Sigmoid colon (tissue), 7 donors: ENCODE results near the gene PPP4R3A. TPM values are rescaled to one million over a fixed set of nuclear protein-coding genes. Genes with fewer than 3 reads are reported as not detected.

Experiments
- DNase-seq: peaks from one replicate; pipeline ENCODE4 v3.0.0-alpha.2; 2019
- H3K27ac ChIP-seq, 4 donors: fragments of 200-600 bp; sonication (generic); one replicate each; pipeline ENCODE4 v1.5.1; 2016 to 2019; ENCODE audit warnings: mild to moderate bottlenecking in 1 of 4
- H3K27me3 ChIP-seq, 3 donors: fragments of 200-600 bp; sonication (generic); one replicate each; pipeline ENCODE4 v1.5.1; 2019; ENCODE audit warnings: mild to moderate bottlenecking in 1 of 3
- H3K36me3 ChIP-seq, 4 donors: fragments of 200-600 bp; sonication (generic); one replicate each; pipeline ENCODE4 v1.5.1; 2016 to 2019
- H3K4me1 ChIP-seq, 4 donors: fragments of 200-600 bp; sonication (generic); one replicate each; pipeline ENCODE4 v1.5.1; 2017 to 2019
- H3K4me3 ChIP-seq, 4 donors: fragments of 200-600 bp; sonication (generic); one replicate each; pipeline ENCODE4 v1.5.1; 2017 to 2019; ENCODE audit warnings: mild to moderate bottlenecking in 2 of 4, moderate library complexity in 1 of 4
- H3K9me3 ChIP-seq, 4 donors: fragments of 200-600 bp in 3 of 4; sonication (generic) in 3 of 4; one replicate each; pipeline versions ENCODE4 v1.5.1 to v1.6.1; 2013 to 2019
- CTCF ChIP-seq, 4 experiments: fragments of 450-650 bp in 3 of 4; fragments of 200-600 bp in 1 of 4; IDR thresholded peaks; one replicate each; pipeline ENCODE4 v1.5.1; 2016 to 2019; ENCODE audit warnings: antibody characterized with exemption in 4 of 4, mild to moderate bottlenecking in 3 of 4, moderate library complexity in 2 of 4
- EP300 ChIP-seq, 4 donors: sonication (generic); formaldehyde crosslinking; IDR thresholded peaks; one replicate each; pipeline ENCODE4 v1.6.1; 2017; ENCODE audit warnings: antibody characterized with exemption in 4 of 4
- POLR2A ChIP-seq, 2 donors: fragments of 450-650 bp; IDR thresholded peaks; one replicate each; pipeline ENCODE4 v1.6.1; 2016; ENCODE audit warnings: antibody characterized with exemption in 2 of 2, mild to moderate bottlenecking in 2 of 2, moderate library complexity in 2 of 2
- POLR2AphosphoS5 ChIP-seq, 4 donors: sonication (generic); formaldehyde crosslinking; IDR thresholded peaks; one replicate each; pipeline ENCODE4 v1.6.1; 2017; ENCODE audit warnings: antibody characterized with exemption in 4 of 4
- WGBS, 2 donors: extraction: QIAGEN DNeasy Blood & Tissue Kit; methylation state at CpG; one replicate each; pipeline ENCODE4 v1.1.7; 2013; 5-methylcytosine and 5-hydroxymethylcytosine counted together
- intact Hi-C: fragments of 100-400 bp; cut with DNase I; formaldehyde crosslinking; loops from one replicate; pipeline ENCODE4 v1.15.1; 2023
- polyA plus RNA-seq, 3 donors: library from polyadenylated mRNA; stranded (reverse); fragments of 200-250 nt; gene quantifications; one replicate each; pipeline ENCODE4 v1.2.3, GENCODE V29; 2013
- total RNA-seq, 4 donors: library from RNA; depleted of rRNA; stranded (reverse); fragments of >200 nt; gene quantifications; one replicate each; pipeline ENCODE4 v1.1.0, GENCODE V29; 2016
- donor health status: healthy with polysubstance abuse.
- donor health status: Bipolar disorder and iron deficiency.
- donor health status: healthy.

The PPP4R3A gene
- total and polyA plus RNA-seq, 7 donors, result 46.2 to 92.2 (median 74.1) TPM

GRCh38 chr14:91508105-91508504, 2.0 kb downstream of the PPP4R3A start:
- Histone ChIP-seq H3K4me3 (peak overlapping the region in 3 of 4 donors; percentile 86 to 100 (median 99)), H3K4me1 (peaks cover 0 to 55% (median 46%) of the 10 kb centered on the region in 4 donors), H3K9me3 (no peaks in the 10 kb centered on the region), H3K27me3 (no peaks in the 10 kb centered on the region), H3K27ac (peak overlapping the region; percentile 99 to 100 (median 100)), H3K36me3 (peaks cover 0 to 13% (median 0%) of the 10 kb centered on the region in 4 donors)
- no peak for DNase-seq
- intact Hi-C loops, result loop anchor here (5.0 to 10.0 kb wide), 2 partner anchors 446 to 597 kb away; partner anchors contain the start of genes ATXN3 and RPS6KA5
- 3 to 19% methylated on average over 2 of the region's 2 CpGs for WGBS, 2 donors
- TF ChIP-seq CTCF (IDR thresholded peaks at IDR 0.05) (no peak), POLR2AphosphoS5 (IDR thresholded peaks at IDR 0.05) (no peak), EP300 (IDR thresholded peaks at IDR 0.05) (no peak), POLR2A (IDR thresholded peaks at IDR 0.05) (no peak)

GRCh38 chr14:91506226-91506625, 3.9 kb downstream of the PPP4R3A start:
- no peaks in the 10 kb centered on the region for H3K27me3 ChIP-seq
- peaks cover 0 to 67% (median 59%) of the 10 kb centered on the region in 4 donors for H3K4me1 ChIP-seq
- no peak for DNase-seq
- no peaks in the 10 kb centered on the region for H3K9me3 ChIP-seq
- WGBS, 2 donors, result 95 to 97% methylated on average over 4 of the region's 4 CpGs
- H3K27ac ChIP-seq, result no peak overlapping the region
- intact Hi-C loops, result loop anchor here (5.0 to 10.0 kb wide), 2 partner anchors 444 to 599 kb away; partner anchors contain the start of genes ATXN3 and RPS6KA5
- H3K4me3 ChIP-seq, result no peak overlapping the region
- TF ChIP-seq POLR2A (IDR thresholded peaks at IDR 0.05) (no peak), CTCF (IDR thresholded peaks at IDR 0.05) (no peak), EP300 (IDR thresholded peaks at IDR 0.05) (no peak), POLR2AphosphoS5 (IDR thresholded peaks at IDR 0.05) (no peak)
- H3K36me3 ChIP-seq, result peaks cover 0 to 13% (median 0%) of the 10 kb centered on the region in 4 donors

- peaks cover 0 to 74% (median 65%) of the 10 kb centered on the region in 4 donors for H3K4me1 ChIP-seq
- WGBS, 2 donors, result 91 to 93% methylated on average over 4 of the region's 4 CpGs
- no peak overlapping the region for H3K4me3 ChIP-seq
- intact Hi-C loops, result loop anchor here (10.0 kb wide), 1 partner anchor 602 kb away; the partner anchor contains the start of gene ATXN3
- peaks cover 0 to 16% (median 0%) of the 10 kb centered on the region in 4 donors for H3K36me3 ChIP-seq
- H3K9me3 ChIP-seq, result no peaks in the 10 kb centered on the region
- no peaks in the 10 kb centered on the region for H3K27me3 ChIP-seq
- no peak for DNase-seq
- no peak for TF ChIP-seq POLR2A (IDR thresholded peaks at IDR 0.05)
- no peak for TF ChIP-seq POLR2AphosphoS5 (IDR thresholded peaks at IDR 0.05)
- TF ChIP-seq EP300 (IDR thresholded peaks at IDR 0.05), result no peak
- no peak for TF ChIP-seq CTCF (IDR thresholded peaks at IDR 0.05)
- H3K27ac ChIP-seq, result no peak overlapping the region
Observed at GRCh38 chr14:91503000-91503504, 7.1 kb downstream of the PPP4R3A start.

GRCh38 chr14:91501951-91502930, 7.9 kb downstream of the PPP4R3A start:
- Histone ChIP-seq H3K9me3 (no peaks in the 10 kb centered on the region), H3K27ac (no peak overlapping the region), H3K4me3 (no peak overlapping the region), H3K4me1 (peaks cover 0 to 76% (median 67%) of the 10 kb centered on the region in 4 donors), H3K27me3 (no peaks in the 10 kb centered on the region), H3K36me3 (peaks cover 0 to 16% (median 0%) of the 10 kb centered on the region in 4 donors)
- DNase-seq, result no peak
- WGBS, 2 donors, result 90 to 91% methylated on average over 11 of the region's 11 CpGs
- intact Hi-C loops, result loop anchor here (10.0 kb wide), 1 partner anchor 603 kb away; the partner anchor contains the start of gene ATXN3
- TF ChIP-seq CTCF (IDR thresholded peaks at IDR 0.05), result no peak
- TF ChIP-seq EP300 (IDR thresholded peaks at IDR 0.05), result no peak
- TF ChIP-seq POLR2A (IDR thresholded peaks at IDR 0.05), result no peak
- no peak for TF ChIP-seq POLR2AphosphoS5 (IDR thresholded peaks at IDR 0.05)
